GM23338 (cell line): ENCODE results near the gene CCDC183.
"Not testable (repeated sequence)": the region's sequence is repeated elsewhere in the genome, so short reads cannot be mapped to it uniquely, and the experiment has no call there.

ENCODE experiments used
- CREB1 ChIP-seq: fragments of 250-450 bp; sonication (Bioruptor Pico); IDR thresholded peaks from 2 replicates; pipeline ENCODE4 v1.5.0; 2020; ENCODE audit warnings: low read depth, mild to moderate bottlenecking, moderate library complexity
- CTCF ChIP-seq, 2 experiments: fragments of 200-600 bp in 1 of 2; sonication (generic) in 1 of 2; conservative IDR thresholded peaks; 2 replicates each; pipeline versions ENCODE4 v1.5.1 to v1.6.1; 2016 to 2017; ENCODE audit warnings: antibody characterized with exemption in 2 of 2, low read depth in 2 of 2, mild to moderate bottlenecking in 2 of 2, moderate library complexity in 1 of 2
- EZH2phosphoT487 ChIP-seq: fragments of 200-600 bp; sonication (generic); IDR thresholded peaks from one replicate; pipeline ENCODE4 v1.8.1; 2018; ENCODE audit warnings: antibody characterized with exemption; ENCODE audit not compliant: unreplicated experiment
- JUNB ChIP-seq: IDR thresholded peaks from one replicate; pipeline ENCODE4 v1.6.1; 2016; ENCODE audit warnings: antibody characterized with exemption; ENCODE audit not compliant: unreplicated experiment
- NANOG ChIP-seq: IDR thresholded peaks from 2 replicates; pipeline ENCODE4 v1.6.1; 2016; ENCODE audit warnings: antibody characterized with exemption, borderline replicate concordance
- POLR2AphosphoS5 ChIP-seq: IDR thresholded peaks from 2 replicates; pipeline ENCODE4 v1.6.1; 2016; ENCODE audit warnings: antibody characterized with exemption, low read depth
- REST ChIP-seq: IDR thresholded peaks from one replicate; pipeline ENCODE4 v1.6.1; 2018; ENCODE audit warnings: antibody characterized with exemption; ENCODE audit not compliant: unreplicated experiment

GRCh38 chr9:136766410-136767120, 29.6 kb upstream of the CCDC183 start:
- TF ChIP-seq CTCF (conservative IDR thresholded peaks at IDR 0.05; ENCODE audit: low read depth in 2 of 2) = peak in 1 of 2 experiments; percentile 27; a peak in 1 of 4 replicates
- TF ChIP-seq POLR2AphosphoS5; JUNB; EZH2phosphoT487; NANOG; REST; CREB1 (CRISPR knock-in tag): not testable (repeated sequence)
